OCI-LY7 (cell line): Measurements from ENCODE around the gene VCL. TPM values are rescaled to one million over a fixed set of nuclear protein-coding genes. Genes with fewer than 3 reads are reported as not detected.
A peak's percentile ranks its signal among the peaks of the same experiment; 100 is the strongest.

Experiments used
- BruUV-seq: library from RNA; stranded (reverse); fragments of 400-500 nt; replicated peaks from 2 replicates; lab custom pipeline; 2021; lab: Mats Ljungman, UMichigan
- CTCF ChIA-PET: fragments of 300-600 bp; sonication (Branson Sonifier 250); formaldehyde crosslinking; loops from one replicate; lab custom pipeline; 2022; ENCODE audit warnings: antibody characterized with exemption; ENCODE audit not compliant: unreplicated experiment; lab: Charles Lee
- POLR2A ChIA-PET: fragments of 300-600 bp; sonication (Branson Sonifier 250); formaldehyde crosslinking; loops from one replicate; lab custom pipeline; 2022; ENCODE audit warnings: antibody characterized with exemption; lab: Charles Lee
- DNase-seq: peaks from one replicate; pipeline ENCODE4 v3.0.0-alpha.2; 2015; ENCODE audit warnings: low spot score
- H2AFZ ChIP-seq: fragments of 200-600 bp; sonication (generic), shearing (Covaris generic); 2 replicates; pipeline ENCODE4 v1.6.1; 2014; ENCODE audit warnings: mild to moderate bottlenecking, antibody characterized with exemption, low read length, moderate library complexity
- H3K27ac ChIP-seq: fragments of 200-600 bp; sonication (generic); 2 replicates; pipeline ENCODE4 v1.5.1; 2014; ENCODE audit warnings: mixed run types, low read depth, mild to moderate bottlenecking, moderate library complexity, low read length, inconsistent platforms; ENCODE audit not compliant: poor library complexity, severe bottlenecking
- H3K36me3 ChIP-seq: fragments of 200-600 bp; sonication (generic); 2 replicates; pipeline ENCODE4 v1.6.1; 2014; ENCODE audit warnings: mild to moderate bottlenecking, antibody characterized with exemption, low read length, moderate library complexity, mixed read lengths; ENCODE audit not compliant: insufficient read depth
- H3K4me1 ChIP-seq: fragments of 200-600 bp; sonication (generic); 2 replicates; pipeline ENCODE4 v1.5.1; 2014; ENCODE audit warnings: mild to moderate bottlenecking, low read length; ENCODE audit not compliant: insufficient read depth, poor library complexity, severe bottlenecking
- H3K4me2 ChIP-seq: fragments of 200-600 bp; sonication (generic); 2 replicates; pipeline ENCODE4 v1.6.1; 2014; ENCODE audit warnings: mild to moderate bottlenecking, low read length
- H3K4me3 ChIP-seq: fragments of 200-600 bp; sonication (generic); 2 replicates; pipeline ENCODE4 v1.5.1; 2014; ENCODE audit warnings: mild to moderate bottlenecking, low read depth, low read length; ENCODE audit not compliant: poor library complexity, severe bottlenecking
- H3K79me2 ChIP-seq: fragments of 200-600 bp; sonication (generic); 2 replicates; pipeline ENCODE4 v1.6.1; 2016; ENCODE audit warnings: low read depth, mild to moderate bottlenecking, low read length, moderate library complexity, mixed read lengths; ENCODE audit not compliant: insufficient read depth
- H3K9me2 ChIP-seq: fragments of 200-600 bp; sonication (generic); 2 replicates; pipeline ENCODE4 v1.6.1; 2016; ENCODE audit warnings: mild to moderate bottlenecking, low read length, mixed read lengths; ENCODE audit not compliant: insufficient read depth
- H3K9me3 ChIP-seq: fragments of 200-600 bp; sonication (generic); 2 replicates; pipeline ENCODE4 v1.6.1; 2014; ENCODE audit warnings: mild to moderate bottlenecking, mixed run types, low read length, mixed read lengths
- H4K20me1 ChIP-seq: fragments of 200-600 bp; sonication (generic); 2 replicates; pipeline ENCODE4 v1.6.1; 2014; ENCODE audit warnings: mild to moderate bottlenecking, antibody characterized with exemption, low read length, moderate library complexity, mixed read lengths; ENCODE audit not compliant: insufficient read depth
- EZH2phosphoT487 ChIP-seq: fragments of 200-600 bp; sonication (generic); IDR thresholded peaks from 2 replicates; pipeline ENCODE4 v1.6.1; 2018; ENCODE audit warnings: low read depth, borderline replicate concordance, mild to moderate bottlenecking, mixed run types, antibody characterized with exemption, low read length, moderate library complexity, mixed read lengths
- intact Hi-C: fragments of 100-400 bp; cut with micrococcal nuclease; formaldehyde crosslinking; loops from one replicate; pipeline ENCODE4 v1.10.0; 2022; ENCODE audit not compliant: unreplicated experiment
- total RNA-seq, 2 experiments: library from RNA; depleted of rRNA in 1 of 2; stranded (reverse); fragments of >200 nt in 1 of 2; shearing (Covaris generic) in 1 of 2; gene quantifications; 2 replicates each; pipeline ENCODE4 v1.2.3, GENCODE V29; 2014 to 2022
- TF ChIP-seq, protein P1 (sequence below): fragments of 200-600 bp; sonication (generic); conservative IDR thresholded peaks from 2 replicates; pipeline ENCODE4 v1.5.1; 2014; ENCODE audit warnings: mild to moderate bottlenecking, antibody characterized with exemption, low read length, moderate library complexity, mixed read lengths

VCL gene
- total RNA-seq, 2 experiments from 2014 or later: 19.1 to 55.5 TPM

DNA sequence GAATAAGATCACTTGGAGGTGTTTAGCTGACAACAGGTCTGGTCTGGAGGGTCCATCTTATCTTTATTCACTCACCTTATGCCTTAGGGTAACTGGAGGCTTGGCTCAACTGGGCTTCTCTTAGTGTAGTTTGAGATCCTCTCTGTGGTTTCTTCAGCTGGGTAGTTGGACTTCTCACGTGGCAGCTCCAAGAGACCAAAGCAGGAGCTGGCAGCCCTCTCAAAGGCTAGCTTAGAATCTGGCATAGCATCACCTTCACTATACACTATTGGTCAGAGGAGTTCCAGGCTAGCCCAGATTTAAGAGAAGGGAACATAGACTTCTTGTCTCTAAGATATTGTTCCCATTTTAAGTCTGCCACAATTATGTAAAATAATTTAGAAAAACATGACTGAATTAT is 169.5 kb downstream of the VCL start:
- peaks cover 8% of the 10 kb centered on the region; the same call in 1 of the 2 replicates for H4K20me1 ChIP-seq
- H3K4me3 ChIP-seq: no peak overlapping the region
- intact Hi-C loops: no loop called here
- H3K27ac ChIP-seq: no peak overlapping the region
- ChIA-PET POLR2A (interaction anchor here (0.5 to 4.0 kb wide), 8 partner anchors 10 to 265 kb away, joined by 3 to 25 read pairs (median 6); partner anchors contain the start of genes ADK and AP3M1), CTCF (interaction anchor here (1.3 kb wide), 1 partner anchor 17 kb away, joined by 3 read pairs; the partner anchor contains the start of genes ADK and AP3M1)
- TF ChIP-seq, protein P1, sequence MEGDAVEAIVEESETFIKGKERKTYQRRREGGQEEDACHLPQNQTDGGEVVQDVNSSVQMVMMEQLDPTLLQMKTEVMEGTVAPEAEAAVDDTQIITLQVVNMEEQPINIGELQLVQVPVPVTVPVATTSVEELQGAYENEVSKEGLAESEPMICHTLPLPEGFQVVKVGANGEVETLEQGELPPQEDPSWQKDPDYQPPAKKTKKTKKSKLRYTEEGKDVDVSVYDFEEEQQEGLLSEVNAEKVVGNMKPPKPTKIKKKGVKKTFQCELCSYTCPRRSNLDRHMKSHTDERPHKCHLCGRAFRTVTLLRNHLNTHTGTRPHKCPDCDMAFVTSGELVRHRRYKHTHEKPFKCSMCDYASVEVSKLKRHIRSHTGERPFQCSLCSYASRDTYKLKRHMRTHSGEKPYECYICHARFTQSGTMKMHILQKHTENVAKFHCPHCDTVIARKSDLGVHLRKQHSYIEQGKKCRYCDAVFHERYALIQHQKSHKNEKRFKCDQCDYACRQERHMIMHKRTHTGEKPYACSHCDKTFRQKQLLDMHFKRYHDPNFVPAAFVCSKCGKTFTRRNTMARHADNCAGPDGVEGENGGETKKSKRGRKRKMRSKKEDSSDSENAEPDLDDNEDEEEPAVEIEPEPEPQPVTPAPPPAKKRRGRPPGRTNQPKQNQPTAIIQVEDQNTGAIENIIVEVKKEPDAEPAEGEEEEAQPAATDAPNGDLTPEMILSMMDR: no peak
- no peak for TF ChIP-seq EZH2phosphoT487
- peaks cover 16% of the 10 kb centered on the region; the same call in 1 of the 2 replicates for H3K79me2 ChIP-seq
- DNase-seq: no peak
- no peaks in the 10 kb centered on the region for H3K9me2 ChIP-seq
- BruUV-seq: no TSS peak
- no peaks in the 10 kb centered on the region for H3K36me3 ChIP-seq
- H3K4me2 ChIP-seq: peak overlapping the region; percentile 64
- no peaks in the 10 kb centered on the region for H3K9me3 ChIP-seq
- H2AFZ ChIP-seq: no peak overlapping the region
- peaks cover 50% of the 10 kb centered on the region for H3K4me1 ChIP-seq

Other genes starting within 250 kb of the VCL start
- gene CHCHD1, start 216.1 kb upstream of the VCL start, total RNA-seq (2014; rRNA removed; shearing (Covaris generic)): 55.6 and 64.8 TPM in 2 replicates
- 33.6 and 36.6 TPM in 2 replicates for gene CHCHD1, start 216.1 kb upstream of the VCL start, total RNA-seq (2022)
- 22.0 and 22.6 TPM in 2 replicates for gene ZSWIM8, start 212.5 kb upstream of the VCL start, total RNA-seq (2014; rRNA removed; shearing (Covaris generic))
- 52.6 and 59.5 TPM in 2 replicates for gene ZSWIM8, start 212.5 kb upstream of the VCL start, total RNA-seq (2022)
- gene NDST2, start 186.5 kb upstream of the VCL start, total RNA-seq (2014; rRNA removed; shearing (Covaris generic)): 27.7 and 45.2 TPM in 2 replicates
- 52.8 and 59.7 TPM in 2 replicates for gene NDST2, start 186.5 kb upstream of the VCL start, total RNA-seq (2022)
- gene CAMK2G, start 123.6 kb upstream of the VCL start, total RNA-seq (2014; rRNA removed; shearing (Covaris generic)): 21.1 and 29.1 TPM in 2 replicates
- gene CAMK2G, start 123.6 kb upstream of the VCL start, total RNA-seq (2022): 34.8 and 41.6 TPM in 2 replicates
- gene PLAU, start 87.0 kb upstream of the VCL start, total RNA-seq (2014; rRNA removed; shearing (Covaris generic)): 2.0 and 5.2 TPM in 2 replicates
- 0.74 and 0.85 TPM in 2 replicates for gene PLAU, start 87.0 kb upstream of the VCL start, total RNA-seq (2022)
- 29.1 and 35.5 TPM in 2 replicates for gene AP3M1, start 152.7 kb downstream of the VCL start, total RNA-seq (2014; rRNA removed; shearing (Covaris generic))
- 53.6 and 54.2 TPM in 2 replicates for gene AP3M1, start 152.7 kb downstream of the VCL start, total RNA-seq (2022)
- gene ADK, start 153.1 kb downstream of the VCL start, total RNA-seq (2014; rRNA removed; shearing (Covaris generic)): 20.2 and 26.4 TPM in 2 replicates
- 31.1 and 39.0 TPM in 2 replicates for gene ADK, start 153.1 kb downstream of the VCL start, total RNA-seq (2022)